HEK293 (cell line): ENCODE data around the gene NCBP2.

Experiments
- CTCF ChIA-PET: fragments of 350-600 bp; formaldehyde crosslinking; extraction: SDS; loops from one replicate; lab custom pipeline; 2021; ENCODE audit warnings: antibody characterized with exemption; lab: Yijun Ruan, JAX
- POLR2A ChIA-PET: fragments of 300-600 bp; formaldehyde crosslinking; extraction: SDS; loops from one replicate; lab custom pipeline; 2020; ENCODE audit warnings: antibody characterized with exemption, inconsistent platforms; lab: Yijun Ruan, JAX
- H3K27ac ChIP-seq: fragments of 200-500 bp; sonication (Bioruptor generic); 2 replicates; pipeline ENCODE4 v1.5.1; 2014; ENCODE audit warnings: low read depth, low read length, control low read depth, inconsistent platforms; ENCODE audit errors: extremely low read depth
- H3K36me3 ChIP-seq, 2 experiments: fragments of 200-500 bp in 1 of 2; sonication (Bioruptor generic) in 1 of 2; 1 replicate in 1 of 2; 2 replicates in 1 of 2; pipeline ENCODE4 v1.5.1; 2014 to 2017; ENCODE audit warnings: inconsistent platforms in 2 of 2, low read length in 2 of 2; ENCODE audit not compliant: control insufficient read depth in 2 of 2, insufficient read depth in 1 of 2
- H3K4me1 ChIP-seq: fragments of 200-500 bp; sonication (Bioruptor generic); 2 replicates; pipeline ENCODE4 v1.5.1; 2014; ENCODE audit warnings: mild to moderate bottlenecking, low read length, inconsistent platforms; ENCODE audit not compliant: control insufficient read depth, insufficient read depth
- H3K4me3 ChIP-seq: 2 replicates; pipeline ENCODE4 v1.5.1; 2011; ENCODE audit warnings: low read depth, mild to moderate bottlenecking, control low read depth, low read length, moderate library complexity
- H3K9me3 ChIP-seq: fragments of 200-500 bp; sonication (Bioruptor generic); 2 replicates; pipeline ENCODE4 v1.5.1; 2014; ENCODE audit warnings: low read depth, low read length, inconsistent platforms; ENCODE audit not compliant: control insufficient read depth, insufficient read depth
- ATF2 ChIP-seq: fragments of 450-650 bp; formaldehyde crosslinking; IDR thresholded peaks from 2 replicates; pipeline ENCODE4 v1.5.1; 2016; ENCODE audit warnings: missing biosample characterization, missing genetic modification characterization, low read depth
- GLI4 ChIP-seq: fragments of 450-650 bp; formaldehyde crosslinking; IDR thresholded peaks from 2 replicates; pipeline ENCODE4 v1.5.1; 2016; ENCODE audit warnings: missing biosample characterization, missing genetic modification characterization
- GLIS1 ChIP-seq: fragments of 450-650 bp; formaldehyde crosslinking; IDR thresholded peaks from 2 replicates; pipeline ENCODE4 v1.5.1; 2016; ENCODE audit warnings: missing biosample characterization, missing genetic modification characterization
- MEIS1 ChIP-seq: sonication (generic); formaldehyde crosslinking; IDR thresholded peaks from 2 replicates; pipeline ENCODE4 v1.8.1; 2022; ENCODE audit warnings: missing genetic modification reagents, mild to moderate bottlenecking, borderline replicate concordance
- PRDM1 ChIP-seq: fragments of 450-650 bp; formaldehyde crosslinking; IDR thresholded peaks from 2 replicates; pipeline ENCODE4; 2016; ENCODE audit warnings: missing biosample characterization, missing genetic modification characterization
- PRDM4 ChIP-seq: fragments of 450-650 bp; formaldehyde crosslinking; IDR thresholded peaks from 2 replicates; pipeline ENCODE4 v1.5.1; 2017; ENCODE audit warnings: missing biosample characterization, missing genetic modification characterization
- ZBTB1 ChIP-seq: fragments of 450-650 bp; formaldehyde crosslinking; IDR thresholded peaks from 2 replicates; pipeline ENCODE4 v1.5.1; 2016; ENCODE audit warnings: missing biosample characterization, missing genetic modification characterization
- ZBTB20 ChIP-seq: fragments of 450-650 bp; formaldehyde crosslinking; IDR thresholded peaks from 2 replicates; pipeline ENCODE4 v1.5.1; 2016; ENCODE audit warnings: missing biosample characterization, missing genetic modification characterization
- ZNF133 ChIP-seq: fragments of 450-650 bp; formaldehyde crosslinking; IDR thresholded peaks from 2 replicates; pipeline ENCODE4 v1.5.1; 2016; ENCODE audit warnings: missing biosample characterization, missing genetic modification characterization
- ZNF140 ChIP-seq: fragments of 450-650 bp; formaldehyde crosslinking; IDR thresholded peaks from 2 replicates; pipeline ENCODE4 v1.5.1; 2016; ENCODE audit warnings: missing biosample characterization, missing genetic modification characterization
- ZNF16 ChIP-seq: fragments of 450-650 bp; formaldehyde crosslinking; IDR thresholded peaks from 2 replicates; pipeline ENCODE4 v1.5.1; 2016; ENCODE audit warnings: low read depth, missing biosample characterization, missing genetic modification characterization
- ZNF175 ChIP-seq: fragments of 450-650 bp; formaldehyde crosslinking; IDR thresholded peaks from 2 replicates; pipeline ENCODE4 v1.5.1; 2016; ENCODE audit warnings: missing biosample characterization, missing genetic modification characterization
- ZNF214 ChIP-seq: fragments of 450-650 bp; formaldehyde crosslinking; IDR thresholded peaks from 2 replicates; pipeline ENCODE4 v1.5.1; 2017; ENCODE audit warnings: missing biosample characterization, mild to moderate bottlenecking, missing genetic modification characterization, borderline replicate concordance
- ZNF223 ChIP-seq: fragments of 450-650 bp; formaldehyde crosslinking; IDR thresholded peaks from 2 replicates; pipeline ENCODE4 v1.5.1; 2016; ENCODE audit warnings: missing biosample characterization, missing genetic modification characterization
- ZNF248 ChIP-seq: fragments of 450-650 bp; formaldehyde crosslinking; IDR thresholded peaks from 2 replicates; pipeline ENCODE4 v1.5.1; 2017; ENCODE audit warnings: missing biosample characterization, missing genetic modification characterization
- ZNF623 ChIP-seq: fragments of 450-650 bp; formaldehyde crosslinking; IDR thresholded peaks from 2 replicates; pipeline ENCODE4 v1.5.1; 2016; ENCODE audit warnings: missing biosample characterization, missing genetic modification characterization
- ZNF639 ChIP-seq: fragments of 450-650 bp; formaldehyde crosslinking; IDR thresholded peaks from 2 replicates; pipeline ENCODE4 v1.5.1; 2016; ENCODE audit warnings: missing biosample characterization, missing genetic modification characterization
- ZNF704 ChIP-seq: fragments of 450-650 bp; formaldehyde crosslinking; IDR thresholded peaks from 2 replicates; pipeline ENCODE4 v1.5.1; 2016; ENCODE audit warnings: missing biosample characterization, missing genetic modification characterization
- ZNF777 ChIP-seq: fragments of 450-650 bp; formaldehyde crosslinking; IDR thresholded peaks from 2 replicates; pipeline ENCODE4 v1.5.1; 2017; ENCODE audit warnings: missing biosample characterization, missing genetic modification characterization, borderline replicate concordance
- ZSCAN18 ChIP-seq: fragments of 450-650 bp; formaldehyde crosslinking; IDR thresholded peaks from 2 replicates; pipeline ENCODE4 v1.5.1; 2016; ENCODE audit warnings: missing biosample characterization, missing genetic modification characterization
- ZSCAN30 ChIP-seq: fragments of 450-650 bp; IDR thresholded peaks from 2 replicates; pipeline ENCODE4 v1.5.1; 2018; ENCODE audit warnings: missing biosample characterization, mild to moderate bottlenecking, missing genetic modification characterization, moderate library complexity
- ZSCAN4 ChIP-seq: fragments of 450-650 bp; formaldehyde crosslinking; IDR thresholded peaks from 2 replicates; pipeline ENCODE4 v1.5.1; 2017; ENCODE audit warnings: missing biosample characterization, missing genetic modification characterization

The NCBP2 gene

GRCh38 chr3:196931157-196931556, 11.2 kb downstream of the NCBP2 start:
- TF ChIP-seq PRDM1 (peak; percentile 51), ZSCAN30 (tag by site-specific recombination) (no peak)
- TF ChIP-seq, all 188 proteins: peak for 1
- H3K4me3 ChIP-seq, result no peak overlapping the region
- H3K27ac ChIP-seq, result no peak overlapping the region
- CTCF ChIA-PET, result no interaction called here
- H3K9me3 ChIP-seq, result no peaks in the 10 kb centered on the region
- no peaks in the 10 kb centered on the region for H3K4me1 ChIP-seq
- peaks cover 7 to 83% of the 10 kb centered on the region in 2 experiments; a peak in 2 of 3 replicates for H3K36me3 ChIP-seq
- POLR2A ChIA-PET, result no interaction called here

- no peak overlapping the region for H3K27ac ChIP-seq
- no peaks in the 10 kb centered on the region for H3K4me1 ChIP-seq
- no peaks in the 10 kb centered on the region for H3K9me3 ChIP-seq
- CTCF ChIA-PET, result no interaction called here
- POLR2A ChIA-PET, result no interaction called here
- H3K36me3 ChIP-seq, result peaks cover 0 to 66% of the 10 kb centered on the region in 2 experiments; a peak in 2 of 3 replicates
- H3K4me3 ChIP-seq, result no peak overlapping the region
- TF ChIP-seq ZNF140 (tag by site-specific recombination) (no peak), PRDM1 (no peak), ZNF248 (tag by site-specific recombination) (no peak), PRDM4 (tag by site-specific recombination) (no peak)
These were observed 14.5 kb downstream of the NCBP2 start for GRCh38 chr3:196927571-196928453.

GRCh38 chr3:196920733-196921132, 21.6 kb downstream of the NCBP2 start:
- CTCF ChIA-PET, result no interaction called here
- Histone ChIP-seq H3K9me3 (no peaks in the 10 kb centered on the region), H3K27ac (no peak overlapping the region), H3K4me1 (no peaks in the 10 kb centered on the region), H3K36me3 (peaks cover 0 to 24% of the 10 kb centered on the region in 2 experiments; a peak in 2 of 3 replicates), H3K4me3 (no peak overlapping the region)
- POLR2A ChIA-PET, result no interaction called here
- TF ChIP-seq ZNF777 (tag by site-specific recombination) (no peak), GLI4 (tag by site-specific recombination) (no peak), ZNF16 (tag by site-specific recombination) (no peak), ZNF248 (tag by site-specific recombination) (no peak), ZNF704 (tag by site-specific recombination) (no peak), ZNF223 (no peak), ZSCAN18 (no peak), MEIS1 (CRISPR knock-in tag) (no peak), ZBTB1 (tag by site-specific recombination) (no peak), ZNF133 (no peak), ZNF623 (tag by site-specific recombination) (no peak), ATF2 (no peak), ZNF214 (no peak), ZNF639 (tag by site-specific recombination) (no peak), GLIS1 (tag by site-specific recombination) (no peak), ZBTB20 (tag by site-specific recombination) (no peak), ZNF175 (tag by site-specific recombination) (no peak), ZSCAN4 (tag by site-specific recombination) (no peak)
